ENCODE results near the gene TMEM121B. TPM values are rescaled to one million over a fixed set of nuclear protein-coding genes. Genes with fewer than 3 reads are reported as not detected.

Gene TMEM121B
- total RNA-seq, 1 donor from 2014 or later = 2.6 TPM

DNA sequence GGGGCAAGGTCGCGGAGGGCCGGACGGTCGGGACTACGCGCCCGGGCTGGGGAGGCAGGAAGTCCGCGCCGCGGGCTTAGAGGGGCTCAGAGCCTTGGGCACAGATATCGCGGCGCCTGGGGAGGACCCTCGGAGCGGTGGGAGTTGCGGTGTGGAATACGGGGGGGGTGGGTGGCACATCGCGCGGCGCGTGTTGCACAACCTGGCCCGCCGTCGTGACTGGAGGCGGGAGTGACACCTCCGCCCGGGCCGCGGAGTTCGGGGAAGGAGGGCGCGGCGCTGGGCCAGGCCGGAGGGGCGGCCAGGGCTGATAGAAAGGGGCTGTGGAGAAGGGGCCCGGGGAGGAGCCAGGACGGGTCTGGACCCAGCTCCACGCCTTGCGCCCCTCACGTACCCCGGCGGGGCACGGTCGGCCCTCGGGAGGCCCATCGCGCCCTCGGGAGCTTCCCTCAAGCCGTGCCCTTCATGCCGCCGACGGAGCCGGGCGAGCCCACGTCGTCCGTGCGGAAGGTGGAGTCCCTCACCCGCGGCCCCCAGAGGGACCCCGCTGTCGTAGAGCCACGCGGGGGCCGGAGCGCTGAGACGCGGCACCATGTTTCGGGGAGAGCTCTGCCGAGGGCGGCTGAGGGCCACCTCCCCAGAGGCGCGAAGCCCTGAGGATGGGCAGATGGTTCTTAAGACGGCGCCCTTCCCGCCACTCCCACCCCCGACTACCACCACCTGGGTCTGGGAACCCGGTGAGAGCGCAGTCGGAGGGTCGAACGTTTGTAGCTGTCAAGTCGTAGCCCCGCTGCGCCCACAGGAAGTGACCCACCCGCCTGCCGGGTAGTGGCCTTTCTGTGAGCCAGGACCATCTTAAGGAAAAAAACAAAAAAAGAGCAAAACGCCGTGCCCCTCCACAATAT, 35.6 kb downstream of the TMEM121B start:
- Histone ChIP-seq H3K9me3 (ENCODE audit: control insufficient read depth in 3 of 3, low read length in 3 of 3) (no peaks in the 10 kb centered on the region), H3K4me1 (ENCODE audit: control insufficient read depth in 3 of 3, insufficient read depth in 3 of 3, low read length in 3 of 3) (peaks cover 4 to 11% (median 7%) of the 10 kb centered on the region in 3 donors), H3K9ac (ENCODE audit: low read depth in 1 of 3, low read length in 3 of 3) (peak overlapping the region; percentile 62 to 80 (median 66)), H3K27me3 (ENCODE audit: control insufficient read depth in 3 of 3, insufficient read depth in 3 of 3, low read length in 3 of 3) (peaks cover 0 to 21% (median 10%) of the 10 kb centered on the region in 3 donors), H3K4me3 (ENCODE audit: low read length in 3 of 3) (peak overlapping the region; percentile 67 to 72 (median 70)), H3K27ac (ENCODE audit: low read depth, low read length) (peak overlapping the region; percentile 56), H3K36me3 (ENCODE audit: control insufficient read depth in 3 of 3, insufficient read depth in 3 of 3, low read length in 3 of 3) (no peaks in the 10 kb centered on the region)

GRCh38 chr22:17084554-17085276, 36.4 kb downstream of the TMEM121B start, which contains the start of gene IL17RA:
IL17RA (plus strand) TSS chr22:17085000; CDS start chr22:17085092, 92 bp downstream.
- peaks cover 0 to 21% (median 10%) of the 10 kb centered on the region in 3 donors for H3K27me3 ChIP-seq (ENCODE audit: control insufficient read depth in 3 of 3, insufficient read depth in 3 of 3, low read length in 3 of 3)
- peak within 1 kb of the TSS; percentile 56 for H3K27ac ChIP-seq (ENCODE audit: low read depth, low read length)
- no peaks in the 10 kb centered on the region for H3K36me3 ChIP-seq (ENCODE audit: control insufficient read depth in 3 of 3, insufficient read depth in 3 of 3, low read length in 3 of 3)
- peak within 1 kb of the TSS; percentile 62 to 80 (median 66) for H3K9ac ChIP-seq (ENCODE audit: low read depth in 1 of 3, low read length in 3 of 3)
- no peaks in the 10 kb centered on the region for H3K9me3 ChIP-seq (ENCODE audit: control insufficient read depth in 3 of 3, low read length in 3 of 3)
- H3K4me1 ChIP-seq (ENCODE audit: control insufficient read depth in 3 of 3, insufficient read depth in 3 of 3, low read length in 3 of 3) = peaks cover 4 to 11% (median 7%) of the 10 kb centered on the region in 3 donors
- peak within 1 kb of the TSS; percentile 67 to 72 (median 70) for H3K4me3 ChIP-seq (ENCODE audit: low read length in 3 of 3)

GRCh38 chr22:17083811-17084441, 37.2 kb downstream of the TMEM121B start:
- peaks cover 0 to 21% (median 10%) of the 10 kb centered on the region in 3 donors for H3K27me3 ChIP-seq (ENCODE audit: control insufficient read depth in 3 of 3, insufficient read depth in 3 of 3, low read length in 3 of 3)
- H3K36me3 ChIP-seq (ENCODE audit: control insufficient read depth in 3 of 3, insufficient read depth in 3 of 3, low read length in 3 of 3) = no peaks in the 10 kb centered on the region
- peak overlapping the region; percentile 67 to 72 (median 70) for H3K4me3 ChIP-seq (ENCODE audit: low read length in 3 of 3)
- H3K9ac ChIP-seq (ENCODE audit: low read depth in 1 of 3, low read length in 3 of 3) = peak overlapping the region in 2 of 3 donors; percentile 62 to 80
- H3K9me3 ChIP-seq (ENCODE audit: control insufficient read depth in 3 of 3, low read length in 3 of 3) = no peaks in the 10 kb centered on the region
- H3K27ac ChIP-seq (ENCODE audit: low read depth, low read length) = no peak overlapping the region
- peaks cover 4 to 11% (median 7%) of the 10 kb centered on the region in 3 donors for H3K4me1 ChIP-seq (ENCODE audit: control insufficient read depth in 3 of 3, insufficient read depth in 3 of 3, low read length in 3 of 3)

DNA sequence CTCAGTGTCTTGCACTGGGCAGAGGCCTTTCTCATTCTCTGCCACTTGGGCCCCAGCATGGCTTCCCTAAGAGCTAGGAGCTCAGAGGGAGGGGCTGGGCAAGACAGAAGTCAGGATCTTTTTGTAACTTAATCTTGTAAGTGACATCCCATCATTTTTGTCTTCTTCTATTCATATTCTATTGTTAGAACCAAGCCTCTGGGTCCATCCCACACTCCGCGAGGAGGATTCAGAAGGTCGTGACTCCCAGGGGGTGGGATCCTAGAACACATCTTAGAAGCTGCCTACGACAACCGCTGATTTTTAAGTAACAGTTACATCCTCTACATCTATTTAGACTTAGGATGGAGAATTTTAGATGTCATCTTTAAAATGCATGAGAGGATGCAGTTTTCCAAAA, 37.9 kb downstream of the TMEM121B start:
- Histone ChIP-seq H3K9me3 (ENCODE audit: control insufficient read depth in 3 of 3, low read length in 3 of 3) (no peaks in the 10 kb centered on the region), H3K36me3 (ENCODE audit: control insufficient read depth in 3 of 3, insufficient read depth in 3 of 3, low read length in 3 of 3) (no peaks in the 10 kb centered on the region), H3K27ac (ENCODE audit: low read depth, low read length) (no peak overlapping the region), H3K27me3 (ENCODE audit: control insufficient read depth in 3 of 3, insufficient read depth in 3 of 3, low read length in 3 of 3) (peaks cover 0 to 21% (median 10%) of the 10 kb centered on the region in 3 donors), H3K4me3 (ENCODE audit: low read length in 3 of 3) (no peak overlapping the region), H3K4me1 (ENCODE audit: control insufficient read depth in 3 of 3, insufficient read depth in 3 of 3, low read length in 3 of 3) (peaks cover 4 to 11% (median 7%) of the 10 kb centered on the region in 3 donors), H3K9ac (ENCODE audit: low read depth in 1 of 3, low read length in 3 of 3) (no peak overlapping the region)

DNA sequence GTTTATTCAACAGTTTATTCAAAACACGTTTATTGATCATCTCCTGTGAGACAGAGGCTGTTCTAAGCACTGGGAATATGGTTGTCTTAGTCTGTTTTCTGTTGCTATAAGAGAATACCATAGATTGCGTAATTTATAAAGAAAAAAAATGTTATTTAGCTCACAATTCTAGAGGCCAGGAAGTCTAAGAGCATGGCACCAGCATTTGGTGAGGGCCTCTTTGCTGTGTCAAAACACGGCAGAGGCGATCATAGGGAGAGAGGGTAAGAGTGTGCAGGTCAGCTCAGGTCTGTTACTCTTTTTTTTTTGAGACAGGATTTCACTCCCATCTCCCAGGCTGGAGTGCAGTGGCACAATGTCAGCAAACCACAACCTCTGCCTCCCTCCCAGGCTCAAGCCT, 41.6 kb downstream of the TMEM121B start:
- Histone ChIP-seq H3K4me3 (ENCODE audit: low read length in 3 of 3) (no peak overlapping the region), H3K9ac (ENCODE audit: low read depth in 1 of 3, low read length in 3 of 3) (no peak overlapping the region), H3K27me3 (ENCODE audit: control insufficient read depth in 3 of 3, insufficient read depth in 3 of 3, low read length in 3 of 3) (peaks cover 0 to 8% (median 5%) of the 10 kb centered on the region in 3 donors), H3K27ac (ENCODE audit: low read depth, low read length) (no peak overlapping the region), H3K9me3 (ENCODE audit: control insufficient read depth in 3 of 3, low read length in 3 of 3) (no peaks in the 10 kb centered on the region), H3K4me1 (ENCODE audit: control insufficient read depth in 3 of 3, insufficient read depth in 3 of 3, low read length in 3 of 3) (peaks cover 6 to 9% (median 7%) of the 10 kb centered on the region in 3 donors), H3K36me3 (ENCODE audit: control insufficient read depth in 3 of 3, insufficient read depth in 3 of 3, low read length in 3 of 3) (no peaks in the 10 kb centered on the region)

DNA sequence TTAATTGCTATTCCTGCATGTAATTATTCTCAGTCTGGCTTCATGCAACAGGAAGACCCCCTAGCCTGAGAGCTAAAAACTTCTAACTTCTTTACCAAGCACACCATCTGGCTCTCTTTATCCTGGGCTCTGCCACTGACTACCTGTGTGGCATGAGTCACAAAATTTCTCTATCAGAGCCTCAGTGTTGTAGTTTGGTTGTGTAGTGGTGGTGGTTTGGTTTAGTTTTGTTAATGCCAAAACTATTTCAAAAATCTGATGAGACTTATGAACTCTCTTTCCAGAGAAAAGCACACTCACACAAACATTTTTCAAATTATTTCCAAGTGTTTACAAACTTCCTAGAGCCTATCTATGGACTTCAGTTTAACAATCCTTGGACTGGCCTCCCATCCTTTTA, 43.9 kb downstream of the TMEM121B start:
- H3K27ac ChIP-seq (ENCODE audit: low read depth, low read length) = no peak overlapping the region
- no peak overlapping the region for H3K9ac ChIP-seq (ENCODE audit: low read depth in 1 of 3, low read length in 3 of 3)
- peaks cover 3 to 6% (median 6%) of the 10 kb centered on the region in 3 donors for H3K4me1 ChIP-seq (ENCODE audit: control insufficient read depth in 3 of 3, insufficient read depth in 3 of 3, low read length in 3 of 3)

GRCh38 chr22:17074648-17075002, 46.5 kb downstream of the TMEM121B start:
- H3K9me3 ChIP-seq (ENCODE audit: control insufficient read depth in 3 of 3, low read length in 3 of 3) = no peaks in the 10 kb centered on the region
- no peak overlapping the region for H3K27ac ChIP-seq (ENCODE audit: low read depth, low read length)
- H3K36me3 ChIP-seq (ENCODE audit: control insufficient read depth in 3 of 3, insufficient read depth in 3 of 3, low read length in 3 of 3) = no peaks in the 10 kb centered on the region
- no peak overlapping the region for H3K4me3 ChIP-seq (ENCODE audit: low read length in 3 of 3)
- H3K4me1 ChIP-seq (ENCODE audit: control insufficient read depth in 3 of 3, insufficient read depth in 3 of 3, low read length in 3 of 3) = peaks cover 3 to 6% (median 6%) of the 10 kb centered on the region in 3 donors
- no peaks in the 10 kb centered on the region for H3K27me3 ChIP-seq (ENCODE audit: control insufficient read depth in 3 of 3, insufficient read depth in 3 of 3, low read length in 3 of 3)
- no peak overlapping the region for H3K9ac ChIP-seq (ENCODE audit: low read depth in 1 of 3, low read length in 3 of 3)

More for the DNA sequence above, 43.9 kb downstream of the TMEM121B start:
- H3K36me3 ChIP-seq (ENCODE audit: control insufficient read depth in 3 of 3, insufficient read depth in 3 of 3, low read length in 3 of 3) = no peaks in the 10 kb centered on the region
- H3K9me3 ChIP-seq (ENCODE audit: control insufficient read depth in 3 of 3, low read length in 3 of 3) = no peaks in the 10 kb centered on the region
- no peaks in the 10 kb centered on the region for H3K27me3 ChIP-seq (ENCODE audit: control insufficient read depth in 3 of 3, insufficient read depth in 3 of 3, low read length in 3 of 3)
- no peak overlapping the region for H3K4me3 ChIP-seq (ENCODE audit: low read length in 3 of 3)

DNA sequence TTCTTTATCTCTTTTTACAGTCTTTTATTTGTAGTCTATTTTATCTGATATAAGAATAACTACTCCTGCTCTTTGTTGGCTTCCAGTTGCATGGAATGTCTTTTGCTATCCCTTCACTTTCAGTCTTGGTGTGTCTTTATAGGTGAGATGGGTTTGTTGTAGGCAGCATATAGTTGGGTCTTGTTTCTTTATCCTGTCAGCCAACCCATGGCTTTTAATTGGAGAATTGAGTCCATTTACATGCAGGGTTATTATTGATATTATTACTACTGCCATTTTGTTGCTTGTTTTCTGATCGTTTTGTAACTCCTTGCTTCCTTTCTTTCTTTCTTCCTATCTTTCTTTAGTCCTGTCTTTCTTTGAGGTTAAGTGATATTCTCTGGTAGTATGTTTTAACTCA, 48.3 kb downstream of the TMEM121B start:
- H3K9me3 ChIP-seq (ENCODE audit: control insufficient read depth in 3 of 3, low read length in 3 of 3) = no peaks in the 10 kb centered on the region
- peaks cover 3 to 6% (median 6%) of the 10 kb centered on the region in 3 donors for H3K4me1 ChIP-seq (ENCODE audit: control insufficient read depth in 3 of 3, insufficient read depth in 3 of 3, low read length in 3 of 3)
- no peak overlapping the region for H3K27ac ChIP-seq (ENCODE audit: low read depth, low read length)
- no peak overlapping the region for H3K4me3 ChIP-seq (ENCODE audit: low read length in 3 of 3)
- H3K27me3 ChIP-seq (ENCODE audit: control insufficient read depth in 3 of 3, insufficient read depth in 3 of 3, low read length in 3 of 3) = no peaks in the 10 kb centered on the region
- no peaks in the 10 kb centered on the region for H3K36me3 ChIP-seq (ENCODE audit: control insufficient read depth in 3 of 3, insufficient read depth in 3 of 3, low read length in 3 of 3)
- H3K9ac ChIP-seq (ENCODE audit: low read depth in 1 of 3, low read length in 3 of 3) = no peak overlapping the region
